NCI-H524 treated with DMSO at 0.1 percent for 48 hours (cell line): Measurements from ENCODE around the gene ERMP1.
A peak's percentile ranks its signal among the peaks of the same experiment; 100 is the strongest.
"Not testable (repeated sequence)": the region's sequence is repeated elsewhere in the genome, so short reads cannot be mapped to it uniquely, and the experiment has no call there.

Experiments used
- DNase-seq: peaks from one replicate; lab custom pipeline; 2025; lab: John Stamatoyannopoulos, UW

Gene ERMP1

GRCh38 chr9:5832538-5833529 is at the start of gene ERMP1:
Gene ERMP1 (minus strand): TSS chr9:5833117. CDS start chr9:5833027, 90 bp downstream.
- peak; percentile 45 for DNase-seq

GRCh38 chr9:5882244-5883012 is 49.5 kb upstream of the ERMP1 start:
- not testable (repeated sequence) for DNase-seq

- DNase-seq, result no peak
Observed at GRCh38 chr9:5879419-5880181, 46.7 kb upstream of the ERMP1 start.

- DNase-seq, result no peak
Observed at GRCh38 chr9:5876711-5877110, 43.8 kb upstream of the ERMP1 start.

DNA sequence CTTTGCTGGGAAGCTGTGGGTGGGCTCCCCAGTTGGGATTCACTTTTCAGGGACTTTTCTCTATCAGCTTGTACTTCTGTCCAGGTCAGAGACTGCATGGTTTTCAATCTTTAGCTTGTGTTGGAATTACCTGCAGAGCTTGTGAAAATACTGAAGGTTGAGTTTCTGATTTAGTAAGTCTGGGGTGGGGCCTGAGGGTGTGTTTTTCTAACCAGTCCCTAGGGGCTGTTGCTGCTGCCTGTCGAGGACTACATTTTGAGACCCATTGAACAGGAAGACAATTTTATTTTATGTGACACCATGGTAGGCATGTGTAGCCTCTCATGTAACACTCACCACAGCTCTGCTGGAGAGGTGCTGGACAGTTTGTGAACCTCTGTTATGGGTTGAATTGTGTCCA is 43.1 kb upstream of the ERMP1 start:
- no peak for DNase-seq

- no peak for DNase-seq
Observed at GRCh38 chr9:5874048-5874447, 41.1 kb upstream of the ERMP1 start.

- DNase-seq, result no peak
Observed at GRCh38 chr9:5873439-5873838, 40.5 kb upstream of the ERMP1 start.

DNA sequence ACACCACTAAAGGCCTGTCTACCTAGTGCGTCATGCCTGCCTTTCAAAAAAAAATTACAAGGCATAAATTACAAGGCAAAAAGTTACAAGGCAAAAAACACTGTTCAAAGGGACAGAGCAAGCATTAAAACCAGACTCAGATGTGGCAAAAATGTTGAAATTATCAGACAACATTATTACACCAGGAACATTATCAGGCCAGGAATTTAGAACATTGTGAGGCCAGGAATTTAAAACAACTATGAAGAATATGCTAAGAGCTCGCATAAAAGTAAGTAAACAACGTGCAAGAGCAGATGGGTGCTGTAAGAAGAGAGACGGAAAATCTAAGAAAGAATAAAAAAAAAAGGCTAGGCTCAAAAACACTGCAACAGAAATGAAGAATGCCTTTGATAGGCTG is 39.6 kb upstream of the ERMP1 start:
- DNase-seq, result no peak

DNA sequence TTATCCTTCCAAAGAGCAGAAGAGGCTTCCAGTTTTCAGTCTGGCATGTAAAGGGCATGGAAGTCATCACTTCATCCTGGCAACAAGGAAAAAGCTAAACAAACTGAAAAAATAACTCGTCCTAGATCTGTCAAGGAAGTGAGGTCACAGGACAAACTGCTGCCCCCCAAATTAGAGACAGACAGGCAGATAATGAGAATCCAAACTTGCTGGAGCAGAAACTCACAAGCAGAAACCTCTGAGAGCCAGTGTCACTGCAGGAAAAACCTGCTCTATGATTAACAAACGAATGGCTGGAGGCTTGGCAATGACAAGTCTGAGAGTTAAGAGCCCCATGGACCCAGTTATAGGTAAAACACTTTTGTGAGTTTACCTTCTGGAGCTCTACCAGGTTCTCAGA is 38.9 kb upstream of the ERMP1 start:
- no peak for DNase-seq

- DNase-seq, result no peak
Observed at GRCh38 chr9:5870691-5871090, 37.8 kb upstream of the ERMP1 start.

GRCh38 chr9:5870020-5870339 is 37.1 kb upstream of the ERMP1 start:
- DNase-seq, result no peak

- no peak for DNase-seq
Observed at GRCh38 chr9:5869315-5870019, 36.5 kb upstream of the ERMP1 start.

DNA sequence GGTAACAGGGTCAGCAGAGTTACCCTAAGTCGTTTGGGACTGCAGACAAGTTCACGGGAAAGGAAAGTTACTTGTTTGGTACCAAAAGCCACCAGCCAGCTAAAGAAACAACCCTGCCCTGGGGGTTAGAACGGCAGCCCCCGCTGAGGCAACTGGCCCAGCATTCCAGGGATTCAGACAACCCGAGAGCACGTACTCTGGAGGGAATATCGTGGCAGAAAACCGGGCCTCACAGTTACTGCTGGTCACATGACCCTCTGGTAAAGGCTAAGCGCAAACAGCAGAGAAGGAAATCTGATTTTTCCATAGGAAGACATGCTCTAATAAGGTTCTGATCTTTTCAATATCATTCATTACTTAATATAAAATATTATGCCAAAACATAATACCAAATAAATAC is 35.3 kb upstream of the ERMP1 start:
- no peak for DNase-seq

- DNase-seq, result no peak
Observed at GRCh38 chr9:5866685-5867084, 33.8 kb upstream of the ERMP1 start.

- DNase-seq, result peak; percentile 3
Observed at GRCh38 chr9:5866272-5866671, 33.4 kb upstream of the ERMP1 start.

GRCh38 chr9:5864446-5864845 is 31.5 kb upstream of the ERMP1 start:
- DNase-seq, result no peak

DNA sequence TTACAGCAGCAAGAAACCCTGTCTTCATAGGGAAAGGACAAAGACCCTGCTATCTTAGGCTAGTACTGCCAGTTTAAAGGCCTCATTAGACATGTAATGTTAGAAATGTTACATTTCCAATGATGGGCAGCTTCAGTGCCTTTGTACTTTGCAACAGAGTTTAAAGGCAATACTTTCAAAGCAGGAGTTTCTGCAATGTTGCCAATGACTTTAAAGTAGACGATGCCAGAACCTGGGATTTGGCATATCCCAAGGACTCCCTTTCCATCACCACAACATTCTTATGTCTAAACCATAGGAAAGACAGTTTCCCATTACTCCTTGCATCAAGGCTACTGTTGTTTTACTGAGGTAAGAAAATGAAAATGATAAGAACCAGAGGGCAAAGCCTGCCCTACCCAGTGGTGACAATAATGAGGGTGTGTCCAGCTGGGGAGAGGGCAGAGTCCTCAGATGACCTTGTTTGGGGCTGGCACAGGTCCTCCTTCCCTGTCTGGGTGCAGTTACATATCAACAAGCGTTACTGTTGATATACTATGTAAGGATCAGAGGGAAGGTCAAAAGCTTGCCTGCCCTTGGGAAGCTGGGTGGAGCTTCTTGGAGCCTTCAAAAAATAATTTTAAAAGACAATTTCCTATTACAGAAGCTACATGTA is 30.3 kb upstream of the ERMP1 start:
- no peak for DNase-seq

GRCh38 chr9:5858833-5859232 is 25.9 kb upstream of the ERMP1 start:
- no peak for DNase-seq

DNA sequence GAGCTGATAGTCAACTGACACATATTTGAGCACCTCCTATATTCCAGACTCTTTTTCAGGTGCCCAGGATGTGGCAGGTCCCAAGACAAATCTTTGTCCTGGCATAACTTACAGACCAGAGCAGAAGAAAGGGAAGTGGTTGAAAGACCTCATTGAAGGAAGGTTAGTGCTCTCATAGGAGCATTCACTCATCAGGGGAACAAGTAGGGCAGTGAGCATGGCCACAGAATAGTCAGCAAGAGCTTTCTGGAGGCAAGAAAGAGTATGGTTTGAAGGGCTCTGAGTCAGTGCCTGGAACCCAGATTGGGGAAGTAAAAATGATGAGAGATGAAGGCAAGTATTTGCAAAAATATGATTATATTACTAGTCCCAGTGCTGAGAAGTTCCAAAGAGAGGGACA is 25.0 kb upstream of the ERMP1 start:
- DNase-seq, result no peak

- no peak for DNase-seq
Observed at GRCh38 chr9:5854063-5854790, 21.3 kb upstream of the ERMP1 start.

DNA sequence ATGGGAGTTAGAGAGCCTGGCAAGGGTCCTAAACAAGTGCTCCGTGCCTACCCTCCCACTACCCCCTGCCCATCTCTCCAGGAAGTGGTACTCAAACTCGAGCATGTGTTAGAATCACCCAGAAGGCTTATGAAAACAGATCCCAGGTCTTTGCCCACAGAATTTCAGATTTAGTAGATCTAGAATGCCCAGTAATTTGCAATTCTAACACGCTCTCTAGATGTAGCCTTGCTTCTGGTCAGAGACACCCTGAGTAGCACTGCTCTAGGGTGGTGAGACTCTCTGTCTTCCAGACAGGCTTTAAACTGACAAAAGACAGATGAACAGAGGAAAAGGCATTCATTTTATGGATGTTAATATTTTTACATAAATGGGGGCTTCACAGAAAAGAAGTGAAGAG is 20.7 kb upstream of the ERMP1 start:
- no peak for DNase-seq
